ENCODE data around the gene FAM124A.

The FAM124A gene

DNA sequence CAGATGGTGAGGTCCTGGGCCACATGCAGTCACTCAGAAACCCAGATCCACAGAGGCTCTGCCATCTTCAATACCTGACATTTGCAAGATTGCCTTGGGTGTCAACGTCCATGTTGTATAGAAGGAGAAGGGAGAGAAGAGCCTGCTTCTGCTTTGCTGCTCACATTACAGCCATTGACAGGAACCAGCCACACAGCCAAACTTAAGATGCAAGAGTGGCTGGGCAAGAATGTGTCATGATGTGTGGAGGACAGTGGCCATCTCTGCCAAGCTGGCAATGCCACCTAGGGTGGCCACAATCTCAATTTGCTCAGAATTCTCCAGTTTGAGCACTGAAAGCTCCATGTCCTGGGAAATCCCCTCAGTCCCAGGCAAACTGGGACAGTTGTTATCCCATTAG is 91.4 kb downstream of the FAM124A start:
- FAIRE-seq = no peak

DNA sequence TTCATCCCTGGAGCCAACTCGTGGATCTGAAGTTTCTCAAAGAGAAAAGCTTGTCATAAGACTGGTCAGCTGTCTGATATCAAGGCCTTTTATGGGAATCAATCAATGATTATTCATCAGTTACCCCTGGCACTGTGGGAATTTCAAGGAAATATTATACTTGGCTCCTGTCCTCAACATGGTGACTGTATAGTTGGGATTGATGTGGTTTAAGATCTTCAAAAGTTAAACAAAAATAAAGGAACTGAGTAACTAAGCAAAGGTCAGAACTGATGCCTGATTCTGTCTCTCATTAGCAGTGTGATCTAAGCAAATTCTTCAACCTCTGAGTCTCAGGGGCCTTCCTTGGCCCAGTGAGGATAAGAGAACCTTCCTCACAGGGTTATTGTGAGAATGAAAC is 95.1 kb downstream of the FAM124A start:
- no peak for FAIRE-seq

GRCh38 chr13:51318015-51318414 is 95.8 kb downstream of the FAM124A start:
- no peak for FAIRE-seq

DNA sequence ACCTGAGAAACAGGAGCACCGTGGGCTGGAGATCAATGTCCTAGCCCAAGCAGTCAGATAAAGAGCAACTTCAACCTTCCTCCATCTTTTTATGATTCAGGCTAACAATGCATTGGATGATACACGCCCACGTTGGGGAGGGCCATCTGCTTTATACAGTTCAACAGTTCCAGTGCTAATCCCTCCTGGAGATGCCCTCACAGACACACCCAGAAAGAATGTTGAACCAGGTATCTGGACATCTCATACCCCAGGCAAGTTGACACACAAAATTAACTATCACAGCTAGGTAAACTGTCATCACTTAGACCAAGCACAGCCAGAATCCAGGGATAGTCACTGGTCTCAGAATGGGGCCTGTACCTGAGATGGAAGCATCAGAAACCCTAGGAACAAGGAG is 96.7 kb downstream of the FAM124A start:
- no peak for FAIRE-seq

- no peak for FAIRE-seq
Observed at GRCh38 chr13:51321836-51322235, 99.6 kb downstream of the FAM124A start.

DNA sequence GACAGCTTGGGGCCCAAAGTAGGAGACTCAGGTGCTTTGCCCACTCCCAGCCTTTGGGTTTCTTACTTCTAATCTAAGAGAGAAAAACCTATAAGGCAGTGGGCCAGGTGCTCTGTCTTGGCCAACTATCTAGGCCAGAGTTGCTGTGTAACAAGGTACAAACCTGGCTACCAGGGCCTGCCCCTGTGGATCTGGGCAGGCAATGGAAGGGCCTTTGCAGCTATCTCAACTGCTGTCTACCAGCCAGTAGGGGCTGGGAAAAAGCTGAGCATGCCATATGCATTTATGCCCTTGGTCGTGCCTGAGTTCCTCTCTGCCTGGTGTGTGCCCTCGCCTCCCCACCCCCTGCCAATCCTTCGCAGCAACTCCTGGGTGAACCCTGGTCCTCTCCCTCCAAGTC is 100.6 kb downstream of the FAM124A start:
- no peak for FAIRE-seq

DNA sequence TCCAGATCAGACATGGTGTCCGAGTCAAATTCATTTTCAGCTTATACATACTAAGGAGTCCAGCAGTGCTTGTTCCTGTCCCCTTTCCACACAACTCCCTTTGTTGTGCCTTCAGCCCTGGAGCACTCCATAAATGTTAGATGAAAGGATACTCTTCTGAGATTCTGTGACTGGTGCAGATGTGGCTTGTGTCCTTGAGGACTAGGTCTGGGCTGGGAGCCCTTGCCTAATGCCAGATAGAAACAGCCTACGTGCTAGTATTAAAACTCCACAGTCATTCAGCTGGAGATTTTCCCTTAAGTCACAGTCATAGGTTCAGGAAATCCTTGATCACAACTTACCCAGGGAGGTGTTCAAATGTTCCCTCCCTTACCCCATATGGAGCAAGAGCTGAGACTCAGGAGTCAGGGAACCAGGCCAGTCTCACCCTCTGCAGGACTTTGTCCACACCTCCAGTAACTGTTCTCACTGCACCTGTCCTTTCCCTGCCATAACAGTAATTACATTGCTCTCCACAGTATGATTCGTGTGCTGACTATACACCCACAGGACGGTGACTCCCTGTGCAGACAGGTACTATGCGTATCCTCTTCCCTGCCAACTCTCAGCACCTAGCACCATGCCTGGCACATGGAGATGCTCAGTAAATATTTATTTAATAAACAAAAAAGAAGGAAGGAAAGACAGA is 101.8 kb downstream of the FAM124A start:
- no peak for FAIRE-seq

DNA sequence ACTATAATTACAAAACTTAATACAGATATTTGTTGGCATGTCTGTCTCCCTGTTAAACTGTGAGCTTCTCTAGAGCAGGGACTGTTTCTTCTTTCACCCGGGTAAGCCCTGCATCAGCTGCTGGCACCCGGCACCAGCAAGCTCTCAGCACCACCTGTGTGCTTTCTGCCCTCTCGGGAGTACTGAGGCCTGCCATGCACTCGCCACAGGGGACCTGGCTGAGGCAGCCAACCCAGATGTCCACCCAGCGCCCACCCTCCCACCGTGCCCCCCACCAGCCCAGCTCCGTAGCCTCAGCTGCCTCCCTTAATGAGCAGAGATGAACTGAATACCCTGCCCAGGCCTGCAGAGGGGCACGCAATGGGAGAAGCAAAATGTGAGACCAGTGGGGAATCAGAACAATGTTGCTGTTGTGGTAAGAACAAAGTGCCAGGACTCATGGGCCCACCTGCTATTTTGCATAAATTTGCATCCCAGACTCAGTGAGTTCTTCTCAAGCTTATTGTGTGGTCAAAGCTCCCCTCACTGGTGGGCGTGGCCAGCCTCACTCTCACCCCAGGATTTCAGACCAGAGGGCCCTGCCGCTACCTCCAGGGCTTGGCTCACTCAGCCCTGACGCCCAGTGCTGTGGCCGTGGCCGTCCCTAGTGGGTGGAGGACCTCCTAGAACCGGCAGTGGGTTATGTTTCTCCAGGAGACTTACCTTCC is 102.7 kb downstream of the FAM124A start:
- FAIRE-seq = no peak

DNA sequence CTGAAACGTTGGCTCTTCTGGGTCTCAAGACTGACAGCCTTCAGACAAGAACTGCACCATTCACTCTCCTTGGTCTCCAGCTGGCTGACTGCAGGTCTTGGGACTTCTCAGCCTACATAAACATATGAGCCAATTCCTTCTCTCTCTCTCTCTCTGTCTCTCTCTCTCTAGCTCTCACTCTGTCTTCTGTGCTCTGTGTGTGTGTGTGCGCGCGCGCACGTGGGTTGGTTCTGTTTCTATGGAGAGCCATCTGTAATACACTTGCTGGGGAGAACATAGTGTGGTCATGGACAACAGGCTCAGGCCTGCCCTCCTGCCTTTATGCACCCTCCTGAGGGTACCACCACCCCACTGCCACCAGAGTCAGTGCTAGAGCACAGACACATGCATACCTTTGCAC is 103.6 kb downstream of the FAM124A start:
- FAIRE-seq = no peak

GRCh38 chr13:51326777-51327176 is 104.6 kb downstream of the FAM124A start:
- no peak for FAIRE-seq

GRCh38 chr13:51327961-51328360 is 105.8 kb downstream of the FAM124A start:
- no peak for FAIRE-seq

- no peak for FAIRE-seq
Observed at GRCh38 chr13:51328488-51328887, 106.3 kb downstream of the FAM124A start.

GRCh38 chr13:51329606-51330005 is 107.4 kb downstream of the FAM124A start:
- no peak for FAIRE-seq

- FAIRE-seq = no peak
Observed at GRCh38 chr13:51330791-51331190, 108.6 kb downstream of the FAM124A start.

GRCh38 chr13:51331354-51331861 is 109.2 kb downstream of the FAM124A start:
- FAIRE-seq = no peak

DNA sequence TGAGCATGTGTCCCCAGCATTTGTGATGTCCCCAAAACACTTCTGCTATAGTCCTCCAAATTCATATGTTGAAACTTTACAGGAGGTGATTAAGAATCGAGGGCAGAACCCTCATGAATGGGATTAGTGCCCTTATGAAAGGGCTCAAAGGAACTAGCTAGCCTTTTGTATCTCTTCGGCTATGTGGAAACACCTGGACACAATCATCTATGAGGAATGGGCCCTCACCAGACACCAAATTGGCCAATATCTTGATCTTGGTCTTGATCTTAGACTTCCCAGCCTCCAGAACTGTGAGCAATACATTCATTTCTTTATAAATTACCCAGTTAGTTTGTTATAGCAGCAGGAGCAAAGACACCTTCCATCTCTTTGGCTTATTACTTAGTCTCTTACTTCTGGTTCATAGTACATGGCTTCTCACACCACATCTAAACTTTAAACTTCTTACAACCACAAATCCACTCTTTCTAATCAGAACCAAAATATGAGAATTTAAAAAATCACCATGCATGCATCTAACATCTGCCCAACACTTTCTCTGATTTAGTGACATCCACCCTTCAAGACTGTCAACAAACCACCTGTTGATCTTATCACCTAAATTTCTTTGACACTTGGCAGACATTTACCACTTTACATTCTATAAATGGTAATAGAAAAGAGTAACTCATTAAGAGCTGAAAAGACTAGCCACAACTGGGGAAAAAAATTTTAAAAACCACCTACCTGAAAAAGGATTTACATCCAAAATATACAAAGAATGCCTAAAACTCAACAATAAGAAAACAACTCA is 110.6 kb downstream of the FAM124A start:
- no peak for FAIRE-seq

DNA sequence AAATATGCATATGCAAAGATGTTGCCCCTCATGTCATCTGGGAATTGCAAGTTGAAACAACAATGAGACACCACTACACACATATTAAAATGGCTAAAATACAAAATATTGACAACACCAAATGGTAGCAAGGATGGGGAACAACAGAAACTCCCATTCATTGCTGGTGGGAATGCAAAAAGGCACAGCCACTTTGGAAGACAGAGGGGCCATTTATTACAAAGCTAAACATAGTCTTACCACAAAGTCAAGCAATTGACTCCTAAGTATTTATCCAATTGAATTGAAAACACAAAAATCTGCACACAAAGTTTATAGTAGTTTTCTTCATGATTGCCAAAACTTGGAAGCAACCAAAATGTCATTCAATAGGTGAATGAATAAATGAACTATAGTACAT is 111.2 kb downstream of the FAM124A start:
- FAIRE-seq = no peak

- no peak for FAIRE-seq
Observed at GRCh38 chr13:51333826-51334225, 111.6 kb downstream of the FAM124A start.
